HEK293 (cell line): ENCODE measurements around the gene PGC.

Experiments
- GLI2 ChIP-seq: fragments of 450-650 bp; formaldehyde crosslinking; IDR thresholded peaks from 2 replicates; pipeline ENCODE4; 2017; ENCODE audit warnings: missing biosample characterization, missing genetic modification characterization, low read depth, borderline replicate concordance
- KLF7 ChIP-seq: fragments of 450-650 bp; formaldehyde crosslinking; IDR thresholded peaks from 2 replicates; pipeline ENCODE4 v1.5.1; 2016; ENCODE audit warnings: missing biosample characterization, missing genetic modification characterization, borderline replicate concordance
- MYNN ChIP-seq: fragments of 450-650 bp; formaldehyde crosslinking; IDR thresholded peaks from 2 replicates; pipeline ENCODE4 v1.5.1; 2016; ENCODE audit warnings: missing biosample characterization, missing genetic modification characterization, borderline replicate concordance
- SCRT2 ChIP-seq: fragments of 450-650 bp; formaldehyde crosslinking; IDR thresholded peaks from 2 replicates; pipeline ENCODE4 v1.5.1; 2016; ENCODE audit warnings: missing biosample characterization, missing genetic modification characterization
- SETDB1 ChIP-seq: IDR thresholded peaks from one replicate; pipeline ENCODE4 v1.6.1; 2017; ENCODE audit warnings: mild to moderate bottlenecking, low read length, moderate library complexity, mixed read lengths; ENCODE audit not compliant: insufficient read length
- ZFHX2 ChIP-seq: fragments of 450-650 bp; formaldehyde crosslinking; conservative IDR thresholded peaks from 2 replicates; pipeline ENCODE4 v1.5.1; 2016; ENCODE audit warnings: missing biosample characterization, missing genetic modification characterization
- ZFP3 ChIP-seq: fragments of 450-650 bp; formaldehyde crosslinking; IDR thresholded peaks from 2 replicates; pipeline ENCODE4 v1.5.1; 2016; ENCODE audit warnings: low read depth, missing biosample characterization, missing genetic modification characterization
- ZNF132 ChIP-seq: fragments of 450-650 bp; formaldehyde crosslinking; IDR thresholded peaks from 2 replicates; pipeline ENCODE4 v1.5.1; 2017; ENCODE audit warnings: missing biosample characterization, missing genetic modification characterization, borderline replicate concordance
- ZNF157 ChIP-seq: fragments of 450-650 bp; formaldehyde crosslinking; IDR thresholded peaks from 2 replicates; pipeline ENCODE4 v1.5.1; 2016; ENCODE audit warnings: missing biosample characterization, missing genetic modification characterization
- ZNF23 ChIP-seq: fragments of 450-650 bp; formaldehyde crosslinking; IDR thresholded peaks from 2 replicates; pipeline ENCODE4 v1.5.1; 2016; ENCODE audit warnings: missing biosample characterization, missing genetic modification characterization, borderline replicate concordance
- ZNF302 ChIP-seq: fragments of 450-650 bp; formaldehyde crosslinking; IDR thresholded peaks from 2 replicates; pipeline ENCODE4 v1.5.1; 2016; ENCODE audit warnings: missing biosample characterization, missing genetic modification characterization, low read depth
- ZNF335 ChIP-seq: fragments of 450-650 bp; formaldehyde crosslinking; conservative IDR thresholded peaks from 2 replicates; pipeline ENCODE4 v1.5.1; 2016; ENCODE audit warnings: missing biosample characterization, missing genetic modification characterization
- ZNF350 ChIP-seq: fragments of 450-650 bp; formaldehyde crosslinking; IDR thresholded peaks from 2 replicates; pipeline ENCODE4 v1.5.0; 2017; ENCODE audit warnings: missing biosample characterization, mild to moderate bottlenecking, missing genetic modification characterization
- ZNF37A ChIP-seq: fragments of 450-650 bp; IDR thresholded peaks from 2 replicates; pipeline ENCODE4 v1.5.1; 2018; ENCODE audit warnings: missing biosample characterization, missing genetic modification characterization
- ZNF416 ChIP-seq: fragments of 450-650 bp; formaldehyde crosslinking; IDR thresholded peaks from 2 replicates; pipeline ENCODE4 v1.5.1; 2016; ENCODE audit warnings: missing biosample characterization, missing genetic modification characterization
- ZNF514 ChIP-seq: fragments of 450-650 bp; formaldehyde crosslinking; IDR thresholded peaks from 2 replicates; pipeline ENCODE4 v1.5.1; 2016; ENCODE audit warnings: missing biosample characterization, missing genetic modification characterization
- ZNF521 ChIP-seq: fragments of 450-650 bp; formaldehyde crosslinking; IDR thresholded peaks from 2 replicates; pipeline ENCODE4 v1.5.1; 2017; ENCODE audit warnings: missing biosample characterization, mild to moderate bottlenecking, missing genetic modification characterization
- ZNF529 ChIP-seq: fragments of 450-650 bp; formaldehyde crosslinking; IDR thresholded peaks from 2 replicates; pipeline ENCODE4 v1.5.1; 2017; ENCODE audit warnings: missing genetic modification characterization, missing biosample characterization; ENCODE audit not compliant: insufficient replicate concordance
- ZNF530 ChIP-seq: fragments of 450-650 bp; formaldehyde crosslinking; IDR thresholded peaks from 2 replicates; pipeline ENCODE4 v1.5.1; 2016; ENCODE audit warnings: low read depth, missing biosample characterization, missing genetic modification characterization
- ZNF555 ChIP-seq: fragments of 450-650 bp; formaldehyde crosslinking; conservative IDR thresholded peaks from 2 replicates; pipeline ENCODE4 v1.5.1; 2017; ENCODE audit warnings: missing biosample characterization, mild to moderate bottlenecking, missing genetic modification characterization, inconsistent platforms
- ZNF585B ChIP-seq: fragments of 450-650 bp; formaldehyde crosslinking; IDR thresholded peaks from 2 replicates; pipeline ENCODE4 v1.5.1; 2016; ENCODE audit warnings: missing biosample characterization, missing genetic modification characterization
- ZNF610 ChIP-seq: fragments of 450-650 bp; formaldehyde crosslinking; IDR thresholded peaks from 2 replicates; pipeline ENCODE4 v1.5.1; 2016; ENCODE audit warnings: missing biosample characterization, missing genetic modification characterization, borderline replicate concordance
- ZNF621 ChIP-seq: fragments of 450-650 bp; formaldehyde crosslinking; IDR thresholded peaks from 2 replicates; pipeline ENCODE4 v1.5.1; 2017; ENCODE audit warnings: missing biosample characterization, missing genetic modification characterization
- ZNF623 ChIP-seq: fragments of 450-650 bp; formaldehyde crosslinking; IDR thresholded peaks from 2 replicates; pipeline ENCODE4 v1.5.1; 2016; ENCODE audit warnings: missing biosample characterization, missing genetic modification characterization
- ZNF626 ChIP-seq: fragments of 450-650 bp; sonication (Bioruptor Pico); formaldehyde crosslinking; IDR thresholded peaks from 2 replicates; pipeline ENCODE4 v1.5.1; 2018; ENCODE audit warnings: missing biosample characterization, missing genetic modification characterization, inconsistent platforms
- ZNF629 ChIP-seq: fragments of 450-650 bp; formaldehyde crosslinking; IDR thresholded peaks from 2 replicates; pipeline ENCODE4 v1.5.1; 2017; ENCODE audit warnings: missing biosample characterization, missing genetic modification characterization
- ZNF654 ChIP-seq: fragments of 450-650 bp; formaldehyde crosslinking; IDR thresholded peaks from 2 replicates; pipeline ENCODE4 v1.5.1; 2016; ENCODE audit warnings: low read depth, missing biosample characterization, missing genetic modification characterization
- ZNF658 ChIP-seq: fragments of 450-650 bp; formaldehyde crosslinking; IDR thresholded peaks from 2 replicates; pipeline ENCODE4; 2016; ENCODE audit warnings: missing biosample characterization, missing genetic modification characterization
- ZNF664 ChIP-seq: fragments of 450-650 bp; formaldehyde crosslinking; IDR thresholded peaks from 2 replicates; pipeline ENCODE4 v1.5.1; 2016; ENCODE audit warnings: missing biosample characterization, missing genetic modification characterization
- ZNF670 ChIP-seq: fragments of 450-650 bp; formaldehyde crosslinking; IDR thresholded peaks from 2 replicates; pipeline ENCODE4 v1.5.1; 2016; ENCODE audit warnings: missing biosample characterization, missing genetic modification characterization, low read depth
- ZNF707 ChIP-seq: fragments of 450-650 bp; formaldehyde crosslinking; IDR thresholded peaks from 2 replicates; pipeline ENCODE4 v1.5.1; 2016; ENCODE audit warnings: missing biosample characterization, missing genetic modification characterization
- ZNF791 ChIP-seq: fragments of 450-650 bp; formaldehyde crosslinking; IDR thresholded peaks from 2 replicates; pipeline ENCODE4 v1.5.1; 2016; ENCODE audit warnings: missing biosample characterization, missing genetic modification characterization
- TF ChIP-seq, protein P1 (sequence below): fragments of 450-650 bp; formaldehyde crosslinking; IDR thresholded peaks from 2 replicates; pipeline ENCODE4 v1.5.1; 2016; ENCODE audit warnings: missing biosample characterization, missing genetic modification characterization
- TF ChIP-seq, protein P2 (sequence below): fragments of 450-650 bp; formaldehyde crosslinking; IDR thresholded peaks from 2 replicates; pipeline ENCODE4 v1.5.1; 2016; ENCODE audit warnings: missing biosample characterization, missing genetic modification characterization
- TF ChIP-seq, protein P3 (sequence below): fragments of 450-650 bp; formaldehyde crosslinking; conservative IDR thresholded peaks from 2 replicates; pipeline ENCODE4 v1.5.1; 2016; ENCODE audit warnings: low read depth, missing biosample characterization, missing genetic modification characterization
- TF ChIP-seq, protein P4 (sequence below): fragments of 450-650 bp; formaldehyde crosslinking; IDR thresholded peaks from 2 replicates; pipeline ENCODE4 v1.5.1; 2016; ENCODE audit warnings: missing biosample characterization, missing genetic modification characterization

Gene PGC

DNA sequence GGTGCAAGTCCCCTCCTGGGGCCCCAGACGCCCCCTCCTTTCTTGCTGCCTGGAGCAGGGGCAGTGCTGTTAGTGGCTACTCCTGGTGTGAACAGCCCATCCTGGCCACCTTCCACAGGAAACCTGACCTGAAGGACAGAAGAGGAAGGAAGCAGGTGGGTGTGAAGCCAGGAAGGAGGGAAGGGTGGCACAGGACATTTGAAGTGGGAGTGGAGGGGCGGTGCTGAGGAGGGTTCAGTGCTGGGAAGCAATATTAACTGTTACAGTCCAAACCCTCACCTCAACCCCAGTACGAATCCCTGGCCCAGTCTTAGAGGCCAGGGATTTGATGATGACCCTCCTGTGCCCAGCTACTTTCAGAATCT, 34.2 kb upstream of the PGC start (continued):
- TF ChIP-seq ZNF530 (tag by site-specific recombination), result no peak
- TF ChIP-seq ZNF658, result no peak
- no peak for TF ChIP-seq ZNF621
- no peak for TF ChIP-seq ZNF629 (tag by site-specific recombination)
- no peak for TF ChIP-seq ZNF555 (tag by site-specific recombination)
- no peak for TF ChIP-seq ZNF514
- TF ChIP-seq GLI2 (tag by site-specific recombination), result no peak
- TF ChIP-seq ZNF585B (tag by site-specific recombination), result no peak
- TF ChIP-seq ZNF670 (tag by site-specific recombination), result no peak
- TF ChIP-seq ZNF529 (tag by site-specific recombination), result no peak
- no peak for TF ChIP-seq KLF7 (tag by site-specific recombination)
- no peak for TF ChIP-seq ZNF626 (tag by site-specific recombination)
- no peak for TF ChIP-seq ZNF23 (tag by site-specific recombination)
- no peak for TF ChIP-seq ZNF623 (tag by site-specific recombination)
- no peak for TF ChIP-seq ZNF37A (tag by site-specific recombination)
- TF ChIP-seq ZNF350 (tag by site-specific recombination), result no peak
- TF ChIP-seq ZNF132 (tag by site-specific recombination), result no peak
- TF ChIP-seq, protein P1, sequence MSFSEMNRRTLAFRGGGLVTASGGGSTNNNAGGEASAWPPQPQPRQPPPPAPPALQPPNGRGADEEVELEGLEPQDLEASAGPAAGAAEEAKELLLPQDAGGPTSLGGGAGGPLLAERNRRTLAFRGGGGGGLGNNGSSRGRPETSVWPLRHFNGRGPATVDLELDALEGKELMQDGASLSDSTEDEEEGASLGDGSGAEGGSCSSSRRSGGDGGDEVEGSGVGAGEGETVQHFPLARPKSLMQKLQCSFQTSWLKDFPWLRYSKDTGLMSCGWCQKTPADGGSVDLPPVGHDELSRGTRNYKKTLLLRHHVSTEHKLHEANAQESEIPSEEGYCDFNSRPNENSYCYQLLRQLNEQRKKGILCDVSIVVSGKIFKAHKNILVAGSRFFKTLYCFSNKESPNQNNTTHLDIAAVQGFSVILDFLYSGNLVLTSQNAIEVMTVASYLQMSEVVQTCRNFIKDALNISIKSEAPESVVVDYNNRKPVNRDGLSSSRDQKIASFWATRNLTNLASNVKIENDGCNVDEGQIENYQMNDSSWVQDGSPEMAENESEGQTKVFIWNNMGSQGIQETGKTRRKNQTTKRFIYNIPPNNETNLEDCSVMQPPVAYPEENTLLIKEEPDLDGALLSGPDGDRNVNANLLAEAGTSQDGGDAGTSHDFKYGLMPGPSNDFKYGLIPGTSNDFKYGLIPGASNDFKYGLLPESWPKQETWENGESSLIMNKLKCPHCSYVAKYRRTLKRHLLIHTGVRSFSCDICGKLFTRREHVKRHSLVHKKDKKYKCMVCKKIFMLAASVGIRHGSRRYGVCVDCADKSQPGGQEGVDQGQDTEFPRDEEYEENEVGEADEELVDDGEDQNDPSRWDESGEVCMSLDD (tag by site-specific recombination), result no peak; the same call in 1 of the 2 replicates
- no peak for TF ChIP-seq ZNF791 (tag by site-specific recombination)
- TF ChIP-seq ZNF157, result no peak
- peak; percentile 90 for TF ChIP-seq ZFHX2 (tag by site-specific recombination)
- TF ChIP-seq ZNF610 (tag by site-specific recombination), result no peak
- no peak for TF ChIP-seq ZFP3
- no peak for TF ChIP-seq ZNF335 (tag by site-specific recombination)
- TF ChIP-seq, protein P2, sequence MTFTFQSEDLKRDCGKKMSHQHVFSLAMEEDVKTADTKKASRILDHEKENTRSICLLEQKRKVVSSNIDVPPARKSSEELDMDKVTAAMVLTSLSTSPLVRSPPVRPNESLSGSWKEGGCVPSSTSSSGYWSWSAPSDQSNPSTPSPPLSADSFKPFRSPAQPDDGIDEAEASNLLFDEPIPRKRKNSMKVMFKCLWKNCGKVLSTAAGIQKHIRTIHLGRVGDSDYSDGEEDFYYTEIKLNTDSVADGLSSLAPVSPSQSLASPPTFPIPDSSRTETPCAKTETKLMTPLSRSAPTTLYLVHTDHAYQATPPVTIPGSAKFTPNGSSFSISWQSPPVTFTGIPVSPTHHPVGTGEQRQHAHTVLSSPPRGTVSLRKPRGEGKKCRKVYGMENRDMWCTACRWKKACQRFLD (tag by site-specific recombination), result no peak
- TF ChIP-seq, protein P3, sequence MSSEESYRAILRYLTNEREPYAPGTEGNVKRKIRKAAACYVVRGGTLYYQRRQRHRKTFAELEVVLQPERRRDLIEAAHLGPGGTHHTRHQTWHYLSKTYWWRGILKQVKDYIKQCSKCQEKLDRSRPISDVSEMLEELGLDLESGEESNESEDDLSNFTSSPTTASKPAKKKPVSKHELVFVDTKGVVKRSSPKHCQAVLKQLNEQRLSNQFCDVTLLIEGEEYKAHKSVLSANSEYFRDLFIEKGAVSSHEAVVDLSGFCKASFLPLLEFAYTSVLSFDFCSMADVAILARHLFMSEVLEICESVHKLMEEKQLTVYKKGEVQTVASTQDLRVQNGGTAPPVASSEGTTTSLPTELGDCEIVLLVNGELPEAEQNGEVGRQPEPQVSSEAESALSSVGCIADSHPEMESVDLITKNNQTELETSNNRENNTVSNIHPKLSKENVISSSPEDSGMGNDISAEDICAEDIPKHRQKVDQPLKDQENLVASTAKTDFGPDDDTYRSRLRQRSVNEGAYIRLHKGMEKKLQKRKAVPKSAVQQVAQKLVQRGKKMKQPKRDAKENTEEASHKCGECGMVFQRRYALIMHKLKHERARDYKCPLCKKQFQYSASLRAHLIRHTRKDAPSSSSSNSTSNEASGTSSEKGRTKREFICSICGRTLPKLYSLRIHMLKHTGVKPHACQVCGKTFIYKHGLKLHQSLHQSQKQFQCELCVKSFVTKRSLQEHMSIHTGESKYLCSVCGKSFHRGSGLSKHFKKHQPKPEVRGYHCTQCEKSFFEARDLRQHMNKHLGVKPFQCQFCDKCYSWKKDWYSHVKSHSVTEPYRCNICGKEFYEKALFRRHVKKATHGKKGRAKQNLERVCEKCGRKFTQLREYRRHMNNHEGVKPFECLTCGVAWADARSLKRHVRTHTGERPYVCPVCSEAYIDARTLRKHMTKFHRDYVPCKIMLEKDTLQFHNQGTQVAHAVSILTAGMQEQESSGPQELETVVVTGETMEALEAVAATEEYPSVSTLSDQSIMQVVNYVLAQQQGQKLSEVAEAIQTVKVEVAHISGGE (tag by site-specific recombination), result no peak
- TF ChIP-seq SETDB1, result no peak
- TF ChIP-seq ZNF302 (tag by site-specific recombination), result no peak
- TF ChIP-seq ZNF654, result no peak
- TF ChIP-seq ZNF416 (tag by site-specific recombination), result no peak
- TF ChIP-seq, protein P4, sequence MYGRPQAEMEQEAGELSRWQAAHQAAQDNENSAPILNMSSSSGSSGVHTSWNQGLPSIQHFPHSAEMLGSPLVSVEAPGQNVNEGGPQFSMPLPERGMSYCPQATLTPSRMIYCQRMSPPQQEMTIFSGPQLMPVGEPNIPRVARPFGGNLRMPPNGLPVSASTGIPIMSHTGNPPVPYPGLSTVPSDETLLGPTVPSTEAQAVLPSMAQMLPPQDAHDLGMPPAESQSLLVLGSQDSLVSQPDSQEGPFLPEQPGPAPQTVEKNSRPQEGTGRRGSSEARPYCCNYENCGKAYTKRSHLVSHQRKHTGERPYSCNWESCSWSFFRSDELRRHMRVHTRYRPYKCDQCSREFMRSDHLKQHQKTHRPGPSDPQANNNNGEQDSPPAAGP (tag by site-specific recombination), result 0 out of 2 replicates have a peak, but pooled peaks have one; percentile 14
- no peak for TF ChIP-seq ZNF664 (tag by site-specific recombination)
- TF ChIP-seq SCRT2, result no peak
- TF ChIP-seq MYNN (tag by site-specific recombination), result no peak
- no peak for TF ChIP-seq ZNF521 (tag by site-specific recombination)
- no peak for TF ChIP-seq ZNF707 (tag by site-specific recombination)
